PC-3 (cell line): ENCODE measurements around the gene IFNA13.
"Not testable (repeated sequence)": the region's sequence is repeated elsewhere in the genome, so short reads cannot be mapped to it uniquely, and the experiment has no call there.

ENCODE experiments used
- CTCF ChIP-seq: fragments of 300-600 bp; sonication (generic); conservative IDR thresholded peaks from 2 replicates; pipeline ENCODE4 v1.5.1; 2017; ENCODE audit warnings: antibody characterized with exemption, low read depth, mild to moderate bottlenecking, low read length
- EZH2 ChIP-seq: fragments of 300-600 bp; sonication (generic); IDR thresholded peaks from one replicate; pipeline ENCODE4 v1.6.1; 2017; ENCODE audit warnings: antibody characterized with exemption, mild to moderate bottlenecking, low read length; ENCODE audit not compliant: unreplicated experiment
- EZH2phosphoT487 ChIP-seq: fragments of 300-600 bp; sonication (generic); IDR thresholded peaks from 2 replicates; pipeline ENCODE4 v1.6.1; 2018; ENCODE audit warnings: mild to moderate bottlenecking, antibody characterized with exemption, low read length, borderline replicate concordance

GRCh38 chr9:21371467-21371866 lies 3.6 kb upstream of the IFNA13 start:
- not testable (repeated sequence) for TF ChIP-seq EZH2, CTCF, EZH2phosphoT487
